GM13977 (cell line): ENCODE measurements around the gene BAG5.

Source experiments
- DNase-seq: peaks from one replicate; pipeline ENCODE4 v3.0.0; 2012; ENCODE audit warnings: low spot score
- CTCF ChIP-seq: IDR thresholded peaks from 2 replicates; pipeline ENCODE4 v1.5.1; 2012; ENCODE audit warnings: mild to moderate bottlenecking, control low read depth; ENCODE audit not compliant: insufficient read depth; ENCODE audit errors: extremely low read depth, missing control alignments
- in situ Hi-C: fragments of 300-500 bp; cut with MboI; formaldehyde crosslinking; loops from one replicate; pipeline ENCODE4 v1.12.0; 2022; ENCODE audit warnings: low sequenced_read_pairs, low pct_unique_long_range_greater_than_20kb, mixed read lengths, inconsistent platforms; ENCODE audit not compliant: unreplicated experiment

BAG5 gene

GRCh38 chr14:103551338-103551762, 11.1 kb downstream of the BAG5 start:
- in situ Hi-C loops: loop anchor here (10.0 kb wide), 1 partner anchor 47 kb away; no protein-coding TSS in a partner anchor
- no peak for TF ChIP-seq CTCF
- DNase-seq: no peak

DNA sequence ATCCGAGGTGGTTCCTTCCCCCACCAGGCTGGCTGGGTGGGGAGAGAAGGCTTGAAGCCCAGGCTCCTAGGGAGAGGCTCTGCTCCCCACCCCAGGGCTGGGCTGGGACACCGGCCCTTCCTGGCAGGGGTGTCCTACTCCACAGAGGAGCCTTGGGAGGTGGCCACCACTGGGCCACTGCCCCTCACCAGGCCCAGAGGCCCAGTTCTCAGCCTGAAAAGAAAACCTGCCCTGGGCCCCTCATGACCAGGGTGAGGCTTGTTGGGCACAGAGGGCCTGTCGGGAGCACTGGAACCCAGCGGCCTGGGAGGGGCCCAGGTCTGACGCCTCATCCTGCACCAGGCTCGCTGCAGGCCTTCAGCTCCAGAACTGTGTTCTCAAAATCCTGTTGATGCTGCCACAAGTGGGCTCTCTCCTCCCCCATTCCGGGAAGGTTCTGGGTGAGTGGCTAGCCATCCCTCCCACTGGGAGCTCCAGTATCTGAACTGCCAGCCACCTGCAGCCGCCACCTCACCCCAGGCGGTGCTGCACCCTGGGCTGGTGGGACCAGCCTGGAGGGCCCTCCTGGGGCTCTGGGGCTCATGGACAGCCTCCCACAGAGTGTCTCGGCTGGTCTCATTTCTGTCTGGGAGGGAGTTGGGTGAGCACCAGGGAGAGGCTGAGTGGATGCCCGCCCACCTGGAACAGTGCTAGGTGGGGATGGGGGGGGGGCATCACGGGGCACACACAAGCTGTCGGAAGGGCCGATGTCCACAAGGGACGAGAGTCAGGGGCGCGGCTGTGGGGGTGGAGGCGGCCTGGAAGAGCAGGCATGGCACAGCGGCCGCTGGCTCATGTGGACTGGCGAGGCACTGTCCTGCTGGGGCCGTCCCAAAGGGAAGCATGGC, 11.8 kb downstream of the BAG5 start:
- in situ Hi-C loops: loop anchor here (10.0 kb wide), 1 partner anchor 46 kb away; no protein-coding TSS in a partner anchor
- DNase-seq: no peak
- no peak for TF ChIP-seq CTCF

GRCh38 chr14:103549361-103550311, 12.8 kb downstream of the BAG5 start:
- TF ChIP-seq CTCF: no peak
- no peak for DNase-seq
- in situ Hi-C loops: loop anchor here (10.0 kb wide), 1 partner anchor 45 kb away; no protein-coding TSS in a partner anchor

DNA sequence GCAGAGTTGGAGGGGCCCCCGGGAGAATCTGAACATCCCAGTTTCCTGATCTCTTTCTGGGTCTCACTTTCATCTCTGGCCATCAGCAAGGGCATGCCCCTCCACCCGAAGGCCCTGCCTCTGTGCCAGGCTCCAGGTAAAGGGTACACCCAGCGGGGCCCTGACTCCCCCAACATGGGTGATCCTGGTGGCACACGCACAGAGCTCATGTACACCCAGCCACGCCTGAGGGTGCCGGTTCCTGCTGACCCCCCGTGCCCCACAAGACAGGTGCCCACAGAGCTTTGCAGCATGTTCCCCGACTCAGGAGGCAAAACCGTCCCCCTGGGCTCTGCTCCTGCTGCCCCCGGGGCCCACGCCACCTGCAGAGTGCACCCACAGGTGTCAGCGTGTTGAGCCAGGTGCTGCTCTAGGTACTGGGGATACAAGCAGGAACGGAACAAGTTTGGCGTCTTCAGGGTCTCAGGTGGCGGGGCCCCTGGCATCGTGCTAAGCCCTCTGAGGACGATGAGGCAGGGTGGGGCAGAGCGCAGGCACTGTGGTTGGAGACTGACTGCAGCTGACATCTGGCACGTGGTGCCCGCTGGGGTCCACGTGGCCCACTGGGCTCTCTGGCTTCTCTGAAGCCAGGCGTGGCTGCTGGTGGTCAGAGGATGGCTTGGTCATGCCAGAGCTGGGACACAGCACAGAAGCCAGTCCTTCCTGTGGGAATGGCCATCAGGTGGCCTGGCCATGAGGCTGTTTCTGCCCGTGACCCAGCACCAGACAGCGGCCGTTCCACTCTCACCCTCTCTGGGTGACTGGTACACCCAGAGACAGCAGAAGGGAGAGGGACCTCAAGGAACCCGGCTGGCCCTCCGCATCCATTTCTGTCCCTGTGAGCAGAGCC, 13.8 kb downstream of the BAG5 start:
- in situ Hi-C loops: no loop called here
- no peak for DNase-seq
- no peak for TF ChIP-seq CTCF

DNA sequence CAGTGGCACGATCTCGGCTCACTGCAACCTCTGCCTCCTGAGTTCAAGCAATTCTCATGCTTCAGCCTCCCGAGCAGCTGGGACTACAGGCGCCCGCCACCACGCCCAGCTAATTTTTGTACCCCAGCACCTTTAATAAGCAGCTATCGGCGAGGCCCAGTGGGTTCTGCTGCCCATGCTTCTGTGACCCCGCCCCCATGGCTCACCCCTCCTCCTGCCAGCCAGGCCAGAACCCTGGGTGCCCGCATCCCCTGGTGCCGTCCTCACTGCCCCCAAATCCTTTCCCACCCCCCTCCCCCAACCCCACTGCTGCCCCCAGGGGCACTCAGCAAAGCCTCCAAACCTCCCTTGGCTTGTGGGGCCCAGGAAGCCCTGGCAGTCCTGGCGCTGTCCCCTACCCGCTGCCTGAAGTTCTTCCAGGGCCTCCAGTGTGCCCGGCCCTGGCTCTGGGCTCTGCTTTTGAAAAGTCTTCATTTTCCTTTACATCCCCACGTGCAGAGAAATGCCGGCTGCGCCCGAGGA, 14.5 kb downstream of the BAG5 start:
- TF ChIP-seq CTCF: no peak
- in situ Hi-C loops: no loop called here
- DNase-seq: no peak

DNA sequence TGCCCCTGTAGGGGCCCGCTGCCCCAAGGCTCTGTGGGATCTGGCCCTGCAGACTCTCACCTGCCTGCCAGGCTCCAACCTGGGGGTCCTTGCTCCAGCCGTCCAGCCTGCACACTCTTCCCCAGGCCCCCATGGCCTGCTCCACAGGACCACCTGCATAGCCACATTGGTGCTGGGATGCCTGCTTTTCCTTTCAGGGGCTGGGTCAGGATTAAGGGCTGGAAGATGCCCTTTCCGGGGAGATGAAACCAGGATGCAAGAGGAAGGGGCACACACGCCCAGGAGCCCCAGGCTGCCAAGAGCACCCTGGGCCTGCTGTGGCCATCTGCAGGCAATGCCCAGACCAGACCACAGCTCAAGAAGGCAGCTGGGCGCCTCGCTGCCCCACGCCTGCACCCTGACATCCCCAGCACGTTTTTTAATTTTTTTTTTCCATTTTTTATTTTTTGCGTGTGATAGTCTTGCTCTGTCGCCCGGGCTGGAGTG, 15.0 kb downstream of the BAG5 start:
- in situ Hi-C loops: no loop called here
- no peak for DNase-seq
- no peak for TF ChIP-seq CTCF
